Lower lobe of right lung (tissue), 2 donors: Measurements from ENCODE around the gene VMP1. TPM values are rescaled to one million over a fixed set of nuclear protein-coding genes. Genes with fewer than 3 reads are reported as not detected.
"Not testable (repeated sequence)": the region's sequence is repeated elsewhere in the genome, so short reads cannot be mapped to it uniquely, and the experiment has no call there.

Source experiments
- ATAC-seq, 2 donors: fragments of 200-7000 bp; cut with Tn5 transposase; one replicate each; pipeline ENCODE4 v1.9.1; 2020 to 2022; ENCODE audit warnings: mild to moderate bottlenecking in 2 of 2, moderate library complexity in 2 of 2
- DNase-seq: peaks from one replicate; pipeline ENCODE4 v3.0.0-alpha.2; 2020
- H3K27ac ChIP-seq: fragments of 200-600 bp; one replicate; pipeline ENCODE4 v1.8.0; 2022
- H3K27me3 ChIP-seq: fragments of 200-600 bp; one replicate; pipeline ENCODE4 v1.8.0; 2022; ENCODE audit warnings: low read depth
- H3K36me3 ChIP-seq: fragments of 200-600 bp; one replicate; pipeline ENCODE4 v1.8.0; 2022; ENCODE audit warnings: mild to moderate bottlenecking
- H3K4me1 ChIP-seq: fragments of 200-600 bp; one replicate; pipeline ENCODE4 v1.8.0; 2022
- H3K4me3 ChIP-seq: fragments of 200-600 bp; one replicate; pipeline ENCODE4 v1.8.0; 2022; ENCODE audit warnings: mild to moderate bottlenecking
- H3K9me3 ChIP-seq: fragments of 200-600 bp; one replicate; pipeline ENCODE4 v1.8.0; 2022
- intact Hi-C: fragments of 100-400 bp; cut with DNase I; formaldehyde crosslinking; loops from one replicate; pipeline ENCODE4 v1.11.0; 2022
- total RNA-seq: library from RNA; stranded (reverse); fragmentation: NEBNext Ultra II Directional; extraction: Animal tissue kit (Norgen Biotek cat#: 25700); gene quantifications from one replicate; pipeline ENCODE4 v1.2.1, GENCODE V29; 2021
- TF ChIP-seq, protein P1 (sequence below): fragments of 200-600 bp; IDR thresholded peaks from one replicate; pipeline ENCODE4 v1.8.0; 2022; ENCODE audit warnings: antibody characterized with exemption, mild to moderate bottlenecking
- donor health status: DM: no; HTN: yes; CAD: no; lungs with severe emphysema.

Gene VMP1
- total RNA-seq, 1 donor from 2014 or later = 176 TPM

DNA sequence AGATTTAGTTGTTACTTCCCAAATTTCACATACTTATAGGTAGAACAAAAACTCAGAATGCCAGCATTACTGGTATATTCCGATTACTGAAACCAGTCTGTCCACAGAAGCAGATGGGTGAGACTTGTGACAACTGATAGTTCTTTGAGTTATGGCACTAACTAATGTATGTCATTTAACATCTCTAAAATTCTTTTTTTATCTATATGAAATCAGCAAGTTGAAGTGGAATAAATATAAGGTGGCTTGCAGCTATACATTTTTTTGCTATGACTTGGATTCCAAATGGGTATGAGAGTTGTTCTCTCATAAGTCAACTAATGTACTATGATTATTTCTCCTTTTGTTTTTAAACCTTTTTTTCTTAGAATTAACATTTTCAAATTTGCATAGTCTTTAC lies 69.1 kb downstream of the VMP1 start:
- no peak for DNase-seq
- intact Hi-C loops = no loop called here
- H3K27me3 ChIP-seq = no peaks in the 10 kb centered on the region
- H3K36me3 ChIP-seq = peaks cover 37% of the 10 kb centered on the region
- no peak overlapping the region for H3K27ac ChIP-seq
- no peak for ATAC-seq
- TF ChIP-seq, protein P1, sequence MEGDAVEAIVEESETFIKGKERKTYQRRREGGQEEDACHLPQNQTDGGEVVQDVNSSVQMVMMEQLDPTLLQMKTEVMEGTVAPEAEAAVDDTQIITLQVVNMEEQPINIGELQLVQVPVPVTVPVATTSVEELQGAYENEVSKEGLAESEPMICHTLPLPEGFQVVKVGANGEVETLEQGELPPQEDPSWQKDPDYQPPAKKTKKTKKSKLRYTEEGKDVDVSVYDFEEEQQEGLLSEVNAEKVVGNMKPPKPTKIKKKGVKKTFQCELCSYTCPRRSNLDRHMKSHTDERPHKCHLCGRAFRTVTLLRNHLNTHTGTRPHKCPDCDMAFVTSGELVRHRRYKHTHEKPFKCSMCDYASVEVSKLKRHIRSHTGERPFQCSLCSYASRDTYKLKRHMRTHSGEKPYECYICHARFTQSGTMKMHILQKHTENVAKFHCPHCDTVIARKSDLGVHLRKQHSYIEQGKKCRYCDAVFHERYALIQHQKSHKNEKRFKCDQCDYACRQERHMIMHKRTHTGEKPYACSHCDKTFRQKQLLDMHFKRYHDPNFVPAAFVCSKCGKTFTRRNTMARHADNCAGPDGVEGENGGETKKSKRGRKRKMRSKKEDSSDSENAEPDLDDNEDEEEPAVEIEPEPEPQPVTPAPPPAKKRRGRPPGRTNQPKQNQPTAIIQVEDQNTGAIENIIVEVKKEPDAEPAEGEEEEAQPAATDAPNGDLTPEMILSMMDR = no peak
- H3K4me3 ChIP-seq = no peak overlapping the region
- H3K9me3 ChIP-seq = peaks cover 4% of the 10 kb centered on the region
- H3K4me1 ChIP-seq = no peaks in the 10 kb centered on the region

DNA sequence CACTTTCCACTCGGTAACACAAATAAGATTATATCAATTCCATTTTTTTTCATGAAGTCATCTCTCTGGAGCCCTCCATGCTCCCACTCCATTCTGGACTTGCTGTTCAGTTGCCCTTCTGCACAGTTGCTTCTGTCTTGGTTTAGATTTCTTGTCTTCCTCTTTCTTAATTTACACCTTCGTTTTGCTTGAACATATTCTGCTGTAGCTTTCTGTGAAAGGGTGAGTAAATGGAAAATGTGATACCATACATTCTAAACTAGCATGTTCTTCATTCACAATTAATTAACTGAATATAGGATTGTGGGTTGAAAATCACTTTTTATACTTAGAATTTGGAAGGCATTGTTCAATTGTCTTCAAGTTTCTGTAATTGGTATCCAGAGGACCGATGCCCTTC lies 69.6 kb downstream of the VMP1 start:
- Histone ChIP-seq H3K27ac (no peak overlapping the region), H3K4me1 (no peaks in the 10 kb centered on the region), H3K36me3 (peaks cover 37% of the 10 kb centered on the region), H3K27me3 (no peaks in the 10 kb centered on the region), H3K9me3 (peaks cover 4% of the 10 kb centered on the region), H3K4me3 (no peak overlapping the region)
- no peak for ATAC-seq
- TF ChIP-seq, protein P1 = no peak
- no peak for DNase-seq
- intact Hi-C loops = no loop called here

DNA sequence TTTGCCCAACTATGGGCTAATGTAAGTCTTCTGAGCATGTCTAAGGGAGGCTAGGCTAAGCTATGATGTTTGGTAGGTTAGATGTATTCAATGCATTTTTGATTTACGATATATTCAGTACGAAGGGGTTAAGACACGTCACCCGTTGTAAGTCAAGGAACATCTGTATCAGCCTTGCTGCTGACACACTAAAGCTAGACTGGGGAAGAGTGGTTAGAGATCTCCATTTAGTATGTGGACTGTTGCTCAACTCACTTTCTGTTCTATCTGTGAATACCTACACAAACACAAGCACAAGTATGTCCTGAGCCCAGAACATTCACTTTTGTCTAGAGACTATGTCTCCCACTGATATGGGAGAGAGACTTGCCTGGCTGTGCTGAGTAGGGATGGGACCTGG lies 71.5 kb downstream of the VMP1 start:
- DNase-seq = no peak
- Histone ChIP-seq H3K36me3 (peaks cover 37% of the 10 kb centered on the region), H3K27ac (no peak overlapping the region), H3K4me1 (peaks cover 11% of the 10 kb centered on the region), H3K27me3 (no peaks in the 10 kb centered on the region), H3K4me3 (no peak overlapping the region), H3K9me3 (peaks cover 4% of the 10 kb centered on the region)
- intact Hi-C loops = no loop called here
- peak in 1 of 2 donors; percentile 11 for ATAC-seq
- TF ChIP-seq, protein P1 = no peak

DNA sequence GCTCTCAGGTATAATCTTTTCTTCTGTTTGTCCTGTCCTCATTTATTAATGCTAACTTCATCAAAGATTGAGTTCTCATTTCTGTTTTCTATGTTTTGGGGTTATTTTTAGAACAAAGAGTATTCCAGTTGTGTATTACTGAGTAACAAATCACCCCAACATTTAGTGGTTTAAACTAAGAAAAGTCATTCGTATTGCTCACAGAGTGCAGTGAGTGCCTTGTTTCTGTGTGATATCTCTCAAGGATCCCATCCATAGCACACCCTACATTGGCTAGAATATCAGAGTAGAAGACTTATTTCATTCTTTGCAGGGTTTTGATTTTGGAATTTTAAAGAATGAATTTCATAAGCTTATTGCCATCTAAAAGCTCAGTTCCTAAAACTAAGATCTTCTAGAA lies 72.1 kb downstream of the VMP1 start:
- no peak for DNase-seq
- Histone ChIP-seq H3K9me3 (peaks cover 4% of the 10 kb centered on the region), H3K4me1 (peaks cover 16% of the 10 kb centered on the region), H3K4me3 (no peak overlapping the region), H3K36me3 (peaks cover 32% of the 10 kb centered on the region), H3K27me3 (no peaks in the 10 kb centered on the region), H3K27ac (peak overlapping the region; percentile 7)
- no peak for ATAC-seq
- TF ChIP-seq, protein P1 = no peak
- intact Hi-C loops = no loop called here

DNA sequence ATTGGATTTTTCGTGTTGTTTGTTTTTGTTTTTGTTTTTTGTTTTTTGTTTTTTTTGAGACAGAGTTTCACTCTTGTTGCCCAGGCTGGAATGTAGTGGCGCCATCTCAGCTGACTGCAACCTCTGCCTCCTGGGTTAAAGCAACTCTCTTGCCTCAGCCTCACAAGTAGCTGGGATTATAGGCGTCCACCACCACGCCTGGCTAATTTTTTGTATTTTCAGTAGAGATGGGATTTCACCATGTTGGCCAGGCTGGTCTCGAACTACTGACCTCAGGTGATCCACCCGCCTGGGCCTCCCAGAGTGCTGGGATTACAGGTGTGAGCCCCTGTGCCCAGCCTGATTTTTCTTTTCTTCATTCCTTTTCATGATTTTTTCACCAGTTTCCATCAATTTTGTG lies 73.1 kb downstream of the VMP1 start:
- peaks cover 26% of the 10 kb centered on the region for H3K36me3 ChIP-seq
- H3K27me3 ChIP-seq, H3K9me3 ChIP-seq, intact Hi-C loops, H3K4me3 ChIP-seq, DNase-seq, H3K27ac ChIP-seq, ATAC-seq: not testable (repeated sequence)
- H3K4me1 ChIP-seq = peaks cover 26% of the 10 kb centered on the region

DNA sequence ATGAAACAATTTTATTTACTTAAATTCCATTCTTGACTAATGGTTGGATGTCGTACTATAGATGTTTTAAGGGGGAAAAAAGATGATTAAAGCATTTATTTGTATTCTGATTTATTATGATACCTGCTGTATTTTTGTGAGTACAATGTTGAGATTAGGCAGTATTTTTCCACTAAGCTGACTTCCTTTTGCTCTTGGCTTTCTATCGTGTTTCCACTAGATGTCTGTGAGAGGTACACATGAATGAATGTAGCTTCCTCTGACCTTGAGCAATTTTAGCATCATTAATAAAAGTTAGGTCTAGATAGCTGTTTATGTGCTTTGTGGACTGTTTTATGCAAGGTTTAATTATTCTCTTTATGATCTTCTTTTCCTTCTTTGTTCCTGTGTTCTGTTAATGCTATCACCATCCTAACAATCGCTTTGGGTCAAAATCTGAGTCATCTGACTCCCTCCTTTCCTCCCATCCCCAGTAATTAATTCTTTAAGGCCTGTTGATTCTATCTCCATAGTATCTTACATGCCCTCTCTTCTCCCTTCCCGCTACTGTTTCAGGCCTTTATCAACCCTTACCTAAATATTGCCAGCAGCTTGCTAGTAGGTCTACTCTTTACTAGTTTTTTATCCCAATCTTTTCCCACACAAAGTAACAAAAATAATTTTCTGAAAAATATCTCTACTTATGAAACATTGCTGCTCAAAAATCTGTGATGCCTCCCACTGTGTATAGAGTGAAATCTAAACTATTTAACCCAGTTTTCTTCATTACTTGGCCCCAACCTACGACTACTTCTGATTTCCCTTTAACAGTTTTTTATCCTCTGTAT lies 76.0 kb downstream of the VMP1 start:
- Histone ChIP-seq H3K36me3 (no peaks in the 10 kb centered on the region), H3K4me1 (peaks cover 54% of the 10 kb centered on the region), H3K9me3 (no peaks in the 10 kb centered on the region), H3K4me3 (no peak overlapping the region), H3K27me3 (no peaks in the 10 kb centered on the region), H3K27ac (peak overlapping the region; percentile 63)
- no peak for ATAC-seq
- DNase-seq = no peak
- TF ChIP-seq, protein P1 = no peak
- intact Hi-C loops = no loop called here
